Liver (tissue), 3 donors: Measurements from ENCODE around the gene SMG6.

Experiments used
- CTCF ChIP-seq: fragments of 150-350 bp; IDR thresholded peaks from 2 replicates; pipeline ENCODE4 v1.5.1; 2017; ENCODE audit warnings: improper control_type of control experiment, low read depth, low read length; ENCODE audit not compliant: missing input control
- EGR1 ChIP-seq, 2 donors: IDR thresholded peaks; 2 replicates each; pipeline ENCODE4 v1.6.1; 2016 to 2018; ENCODE audit warnings: antibody characterized with exemption in 2 of 2, low read depth in 2 of 2
- GABPA ChIP-seq, 2 donors: IDR thresholded peaks in 1 of 2; conservative IDR thresholded peaks in 1 of 2; 2 replicates each; pipeline ENCODE4 v1.6.1; 2016; ENCODE audit warnings: antibody characterized with exemption in 2 of 2, mild to moderate bottlenecking in 1 of 2, moderate library complexity in 1 of 2
- HNF4A ChIP-seq, 2 donors: conservative IDR thresholded peaks; 2 replicates each; pipeline ENCODE4 v1.6.1; 2016; ENCODE audit warnings: antibody characterized with exemption in 2 of 2, mild to moderate bottlenecking in 2 of 2
- JUND ChIP-seq, 2 donors: IDR thresholded peaks; 2 replicates each; pipeline ENCODE4 v1.6.1; 2016; ENCODE audit warnings: antibody characterized with exemption in 2 of 2
- NR2F2 ChIP-seq: IDR thresholded peaks from 2 replicates; pipeline ENCODE4 v1.6.1; 2016; ENCODE audit warnings: antibody characterized with exemption
- RAD21 ChIP-seq, 2 donors: IDR thresholded peaks; 2 replicates each; pipeline ENCODE4 v1.6.1; 2016; ENCODE audit warnings: antibody characterized with exemption in 2 of 2, mild to moderate bottlenecking in 2 of 2
- RXRA ChIP-seq, 2 donors: IDR thresholded peaks; 2 replicates each; pipeline ENCODE4 v1.6.1; 2017 to 2018; ENCODE audit warnings: antibody characterized with exemption in 2 of 2, mild to moderate bottlenecking in 1 of 2
- TAF1 ChIP-seq: conservative IDR thresholded peaks from 2 replicates; pipeline ENCODE4 v1.6.1; 2016; ENCODE audit warnings: antibody characterized with exemption, mild to moderate bottlenecking
- YY1 ChIP-seq: IDR thresholded peaks from 2 replicates; pipeline ENCODE4 v1.6.1; 2016; ENCODE audit warnings: antibody characterized with exemption, mild to moderate bottlenecking
- TF ChIP-seq, protein P1 (sequence below): IDR thresholded peaks from 2 replicates; pipeline ENCODE4 v1.6.1; 2016; ENCODE audit warnings: antibody characterized with exemption
- TF ChIP-seq, protein P2 (sequence below): IDR thresholded peaks from 2 replicates; pipeline ENCODE4 v1.6.1; 2016; ENCODE audit warnings: antibody characterized with exemption
- donor health status: healthy.
- donor health status: healthy.

DNA sequence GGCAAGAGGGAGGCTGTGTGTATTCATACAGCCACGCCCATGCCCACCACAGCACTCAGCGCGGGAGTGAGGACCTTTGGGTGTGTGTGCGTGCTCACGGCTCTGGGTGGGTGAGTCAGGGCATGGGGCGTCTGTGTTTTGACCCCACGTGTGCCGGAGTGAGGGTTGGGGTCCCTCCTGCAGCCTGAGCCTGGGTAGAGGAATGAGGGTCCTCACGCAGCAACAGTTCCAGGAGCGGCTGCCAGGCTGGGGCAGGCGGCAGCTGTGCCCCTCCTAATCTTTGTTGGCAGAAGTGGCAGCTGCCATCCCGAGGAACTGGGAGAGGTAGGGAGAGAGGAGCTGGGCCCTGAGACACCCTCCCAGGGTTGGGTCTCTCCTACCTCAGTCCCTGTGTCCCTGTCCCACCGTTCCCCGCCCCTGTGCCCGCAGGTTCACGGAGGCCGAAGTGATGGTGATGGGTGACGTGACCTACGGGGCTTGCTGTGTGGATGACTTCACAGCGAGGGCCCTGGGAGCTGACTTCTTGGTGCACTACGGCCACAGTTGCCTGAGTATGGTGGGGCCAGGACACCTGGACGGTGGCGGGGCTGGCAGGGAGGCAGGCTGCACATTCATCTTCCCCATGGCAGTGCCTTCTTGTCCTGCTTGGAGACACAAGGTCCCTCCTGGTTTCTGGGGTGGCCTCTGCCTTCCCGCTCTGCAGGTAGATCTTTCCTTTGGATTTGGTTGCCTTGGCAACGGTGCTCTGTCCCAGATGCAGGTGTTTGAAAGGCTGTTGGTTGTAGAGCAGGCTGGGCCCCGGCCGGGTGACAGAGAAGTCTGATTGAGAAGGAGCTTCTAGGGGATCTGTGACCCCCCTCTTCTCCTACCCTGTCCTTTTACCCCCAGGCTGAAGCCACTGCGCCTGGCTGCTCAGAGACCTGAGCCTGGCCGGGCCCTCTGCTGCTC is 267.8 kb downstream of the SMG6 start:
- TF ChIP-seq CTCF (no peak), HNF4A (conservative IDR thresholded peaks at IDR 0.05) (no peak), GABPA (IDR thresholded peaks at IDR 0.05 in 1 of 2, conservative IDR thresholded peaks at IDR 0.05 in 1 of 2) (no peak), JUND (IDR thresholded peaks at IDR 0.05) (no peak), TAF1 (no peak), RAD21 (IDR thresholded peaks at IDR 0.05) (no peak), NR2F2 (no peak), EGR1 (IDR thresholded peaks at IDR 0.05; ENCODE audit: low read depth in 2 of 2) (no peak), YY1 (no peak), RXRA (IDR thresholded peaks at IDR 0.05) (no peak)
- TF ChIP-seq, protein P1, sequence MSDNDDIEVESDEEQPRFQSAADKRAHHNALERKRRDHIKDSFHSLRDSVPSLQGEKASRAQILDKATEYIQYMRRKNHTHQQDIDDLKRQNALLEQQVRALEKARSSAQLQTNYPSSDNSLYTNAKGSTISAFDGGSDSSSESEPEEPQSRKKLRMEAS, result no peak
- TF ChIP-seq, protein P2, sequence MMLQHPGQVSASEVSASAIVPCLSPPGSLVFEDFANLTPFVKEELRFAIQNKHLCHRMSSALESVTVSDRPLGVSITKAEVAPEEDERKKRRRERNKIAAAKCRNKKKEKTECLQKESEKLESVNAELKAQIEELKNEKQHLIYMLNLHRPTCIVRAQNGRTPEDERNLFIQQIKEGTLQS, result no peak
